Gastroesophageal sphincter (tissue), 4 donors: ENCODE results near the gene ARID1B. TPM values are rescaled to one million over a fixed set of nuclear protein-coding genes. Genes with fewer than 3 reads are reported as not detected.

Experiments
- ATAC-seq: fragments of 150-250 bp; one replicate; pipeline ENCODE4 v1.9.1; 2016; ENCODE audit warnings: mild to moderate bottlenecking, moderate library complexity
- H3K27ac ChIP-seq, 4 donors: fragments of 200-600 bp; sonication (generic) in 3 of 4; 1 replicate in 3 of 4; 2 replicates in 1 of 4; pipeline ENCODE4 v1.5.1; 2016 to 2019
- H3K27me3 ChIP-seq: fragments of 200-600 bp; sonication (generic); one replicate; pipeline ENCODE4 v1.5.1; 2019
- H3K36me3 ChIP-seq, 2 donors: fragments of 200-600 bp; sonication (generic); one replicate each; pipeline ENCODE4 v1.5.1; 2019; ENCODE audit warnings: control low read depth in 1 of 2
- H3K4me1 ChIP-seq, 3 donors: fragments of 200-600 bp; sonication (generic); 1 replicate in 2 of 3; 2 replicates in 1 of 3; pipeline ENCODE4 v1.5.1; 2016 to 2019; ENCODE audit warnings: control low read depth in 2 of 3
- H3K4me3 ChIP-seq, 2 donors: fragments of 200-600 bp; sonication (generic); one replicate each; pipeline ENCODE4 v1.5.1; 2019; ENCODE audit warnings: mild to moderate bottlenecking in 1 of 2, moderate library complexity in 1 of 2
- H3K9me3 ChIP-seq, 3 donors: fragments of 200-600 bp; sonication (generic); one replicate each; pipeline ENCODE4 v1.5.1; 2017 to 2019; ENCODE audit warnings: control low read depth in 2 of 3
- CTCF ChIP-seq, 4 experiments: fragments of 200-600 bp in 2 of 4; fragments of 450-650 bp in 2 of 4; sonication (generic) in 1 of 4; IDR thresholded peaks; one replicate each; pipeline ENCODE4 v1.5.1; 2017 to 2019; ENCODE audit warnings: antibody characterized with exemption in 4 of 4, mild to moderate bottlenecking in 2 of 4, moderate library complexity in 2 of 4
- EP300 ChIP-seq: sonication (generic); formaldehyde crosslinking; IDR thresholded peaks from one replicate; pipeline ENCODE4 v1.6.1; 2017; ENCODE audit warnings: antibody characterized with exemption, mild to moderate bottlenecking
- POLR2A ChIP-seq, 2 donors: fragments of 450-650 bp; IDR thresholded peaks; one replicate each; pipeline ENCODE4 v1.6.1; 2017; ENCODE audit warnings: antibody characterized with exemption in 2 of 2, mild to moderate bottlenecking in 2 of 2, moderate library complexity in 1 of 2
- POLR2AphosphoS5 ChIP-seq: sonication (generic); formaldehyde crosslinking; IDR thresholded peaks from one replicate; pipeline ENCODE4 v1.6.1; 2017; ENCODE audit warnings: antibody characterized with exemption
- WGBS, 2 donors: methylation state at CpG; one replicate each; pipeline ENCODE4 v1.1.5; 2018; ENCODE audit warnings: low coverage in 1 of 2; 5-methylcytosine and 5-hydroxymethylcytosine counted together
- total RNA-seq, 4 donors: library from RNA; depleted of rRNA; stranded (reverse); fragments of >200 nt; gene quantifications; one replicate each; pipeline ENCODE4 v1.1.0, GENCODE V29; 2016

Gene ARID1B
- total RNA-seq, 4 donors from 2014 or later: 40.0 to 106 (median 79.7) TPM

DNA sequence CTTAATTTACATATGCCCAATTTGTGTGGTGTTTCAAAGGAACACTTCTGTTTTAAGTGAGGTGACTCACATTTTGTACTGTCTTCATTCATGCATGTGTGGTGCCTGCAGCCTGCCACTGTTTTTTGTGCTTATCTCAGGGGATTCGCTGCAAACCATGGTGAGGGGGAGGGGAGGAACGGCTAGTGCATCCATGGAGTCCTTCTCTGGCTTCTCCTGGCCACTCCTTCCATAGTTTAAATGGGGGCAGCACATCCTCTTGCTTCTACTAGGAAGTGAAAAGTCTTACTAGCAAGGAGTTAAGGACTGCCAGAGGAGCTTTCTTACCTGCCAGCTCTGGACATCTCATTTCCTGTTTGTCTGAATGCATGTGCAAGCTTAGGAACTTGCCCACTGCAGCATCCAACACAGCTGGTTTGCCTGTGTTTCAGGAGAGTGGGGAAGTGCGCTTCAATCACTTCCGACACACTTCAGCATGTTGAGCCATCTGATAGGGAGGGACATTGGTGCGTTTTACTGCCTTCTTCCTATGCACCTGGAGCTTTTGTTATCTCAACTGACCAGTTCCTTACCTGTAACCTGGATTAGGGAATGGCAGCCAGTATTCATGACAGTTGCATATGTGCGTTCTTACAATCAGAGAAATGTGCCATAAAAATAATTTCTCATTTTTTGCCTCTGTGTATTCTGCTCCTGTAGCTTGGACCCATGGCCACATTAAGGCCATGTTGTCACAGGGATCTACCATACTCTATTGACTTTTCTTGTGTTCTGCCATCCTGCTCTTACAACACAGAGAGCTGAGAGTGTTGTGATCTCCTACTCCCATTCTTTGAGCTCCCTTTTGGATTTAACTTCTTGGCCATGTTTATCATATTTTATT, 211.3 kb downstream of the ARID1B start:
- no peaks in the 10 kb centered on the region for H3K9me3 ChIP-seq
- H3K4me3 ChIP-seq: no peak overlapping the region
- ATAC-seq: no peak
- H3K36me3 ChIP-seq: no peaks in the 10 kb centered on the region
- H3K4me1 ChIP-seq: peaks cover 2 to 52% (median 9%) of the 10 kb centered on the region in 3 donors
- WGBS, 2 donors: 63 to 89% methylated on average over 5 to 6 of the region's 6 CpGs
- TF ChIP-seq POLR2AphosphoS5: no peak
- TF ChIP-seq POLR2A (IDR thresholded peaks at IDR 0.05): no peak
- no peak for TF ChIP-seq CTCF (IDR thresholded peaks at IDR 0.05)
- TF ChIP-seq EP300: no peak
- H3K27ac ChIP-seq: no peak overlapping the region
- no peaks in the 10 kb centered on the region for H3K27me3 ChIP-seq

- no peaks in the 10 kb centered on the region for H3K36me3 ChIP-seq
- no peak for TF ChIP-seq CTCF (IDR thresholded peaks at IDR 0.05)
- TF ChIP-seq POLR2A (IDR thresholded peaks at IDR 0.05): no peak
- no peak for TF ChIP-seq POLR2AphosphoS5
- no peak for TF ChIP-seq EP300
- no peaks in the 10 kb centered on the region for H3K27me3 ChIP-seq
- H3K4me3 ChIP-seq: no peak overlapping the region
- 80 to 84% methylated on average over 5 to 8 of the region's 8 CpGs for WGBS, 2 donors
- peaks cover 0 to 50% (median 6%) of the 10 kb centered on the region in 3 donors for H3K4me1 ChIP-seq
- ATAC-seq: no peak
- no peaks in the 10 kb centered on the region for H3K9me3 ChIP-seq
- H3K27ac ChIP-seq: no peak overlapping the region
These were observed 212.1 kb downstream of the ARID1B start for GRCh38 chr6:156989159-156989806.

DNA sequence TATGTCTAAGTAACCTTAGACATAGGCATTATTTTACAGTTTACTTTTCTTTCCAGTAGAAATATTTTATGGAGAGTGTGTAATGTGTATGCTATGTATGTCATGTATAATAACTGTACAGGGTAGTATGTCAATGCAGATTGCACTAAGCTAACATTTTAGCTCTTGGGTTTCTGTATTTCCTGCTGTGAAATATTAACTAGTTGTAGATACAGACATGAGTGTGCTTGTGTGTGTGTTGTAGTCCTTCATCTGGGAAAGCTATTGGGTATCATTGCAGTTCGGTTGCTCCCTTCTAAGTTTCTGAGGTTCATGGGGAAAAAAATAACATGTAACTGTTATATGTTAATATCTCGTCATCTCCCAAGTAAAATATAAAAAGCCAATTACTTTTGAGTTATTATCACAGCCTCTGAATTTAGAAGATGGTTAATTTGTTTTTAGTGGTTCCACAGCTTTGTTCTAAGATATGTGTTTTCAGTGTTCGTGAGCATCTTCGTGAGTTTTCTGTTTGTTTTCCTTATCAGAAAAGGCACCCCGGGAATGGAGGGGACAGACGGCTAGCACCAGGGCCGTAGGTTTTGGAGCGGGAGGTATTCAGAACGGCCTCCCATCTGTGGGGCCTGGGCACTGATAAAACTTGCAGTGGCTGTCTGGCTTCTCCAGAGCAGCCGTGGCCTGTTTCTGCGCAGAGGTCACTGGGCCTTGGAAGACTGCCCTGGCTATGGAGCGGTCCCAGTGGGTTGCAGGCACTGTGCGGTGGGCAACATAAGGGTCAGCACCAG, 215.0 kb downstream of the ARID1B start:
- 29 to 74% methylated on average over 8 to 9 of the region's 13 CpGs for WGBS, 2 donors
- ATAC-seq: no peak
- H3K36me3 ChIP-seq: no peaks in the 10 kb centered on the region

DNA sequence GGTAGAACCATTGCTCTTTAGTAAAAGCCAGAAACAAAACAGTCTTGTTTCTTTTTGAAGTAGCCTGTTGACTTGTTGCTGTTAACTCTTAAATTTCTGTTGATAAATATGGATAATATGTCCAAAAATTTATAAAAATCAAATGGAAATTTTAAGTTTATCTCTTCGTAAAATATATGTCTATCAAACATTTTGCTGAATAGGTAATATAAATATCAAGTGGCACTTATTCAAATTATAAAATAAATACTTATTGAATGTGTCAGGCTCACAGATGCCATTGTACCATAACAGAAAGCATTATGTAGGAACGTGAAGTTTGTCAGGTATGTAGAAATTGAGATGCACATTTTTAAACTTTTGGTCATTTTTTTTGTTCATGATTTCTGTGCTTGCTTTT, 216.5 kb downstream of the ARID1B start:
- peaks cover 0 to 41% (median 0%) of the 10 kb centered on the region in 3 donors for H3K4me1 ChIP-seq
- H3K9me3 ChIP-seq: no peaks in the 10 kb centered on the region
- TF ChIP-seq EP300: no peak
- TF ChIP-seq POLR2A (IDR thresholded peaks at IDR 0.05): no peak
- no peak for TF ChIP-seq CTCF (IDR thresholded peaks at IDR 0.05)
- no peak for TF ChIP-seq POLR2AphosphoS5
- H3K27ac ChIP-seq: no peak overlapping the region
- no peaks in the 10 kb centered on the region for H3K36me3 ChIP-seq
- ATAC-seq: no peak
- H3K4me3 ChIP-seq: no peak overlapping the region
- H3K27me3 ChIP-seq: no peaks in the 10 kb centered on the region
- 69 to 85% methylated on average over 2 of the region's 2 CpGs for WGBS, 2 donors

More for the DNA sequence above, 215.0 kb downstream of the ARID1B start:
- Histone ChIP-seq H3K4me3 (no peak overlapping the region), H3K9me3 (no peaks in the 10 kb centered on the region), H3K27ac (no peak overlapping the region), H3K4me1 (peaks cover 0 to 50% (median 4%) of the 10 kb centered on the region in 3 donors), H3K27me3 (no peaks in the 10 kb centered on the region)
- TF ChIP-seq POLR2A (IDR thresholded peaks at IDR 0.05) (no peak), CTCF (IDR thresholded peaks at IDR 0.05) (no peak), POLR2AphosphoS5 (no peak), EP300 (no peak)
